ENCODE results near the gene PPP2R3A. TPM values are rescaled to one million over a fixed set of nuclear protein-coding genes. Genes with fewer than 3 reads are reported as not detected.

PPP2R3A gene
- polyA plus RNA-seq, 1 experiment = 26.6 TPM

- H3K27me3 ChIP-seq (ENCODE audit: control insufficient read depth, insufficient read depth, low read length) = no peaks in the 10 kb centered on the region
- ChIA-PET POLR2A (no interaction called here), CTCF (interaction anchor here (0.6 to 9.6 kb wide), 6 partner anchors 9 to 1415 kb away, joined by 4 to 352 read pairs (median 23); partner anchors contain the start of gene EPHB1)
- DNase-seq (ENCODE audit: low read depth, low spot score) = no peak
- no peaks in the 10 kb centered on the region for H3K9me3 ChIP-seq (ENCODE audit: control insufficient read depth, insufficient read depth, low read length)
- no peak overlapping the region for H3K27ac ChIP-seq (ENCODE audit: low read depth, low read length)
- TF ChIP-seq CTCF (IDR thresholded peaks at IDR 0.05; ENCODE audit: low read depth, low read length) = no peak
- H3K4me3 ChIP-seq (ENCODE audit: low read depth, low read length) = no peak overlapping the region
Measured at GRCh38 chr3:136044980-136045745, 79.6 kb downstream of the PPP2R3A start.

- TF ChIP-seq CTCF (IDR thresholded peaks at IDR 0.05; ENCODE audit: low read depth, low read length) = no peak
- ChIA-PET CTCF (interaction anchor here (1.0 to 9.6 kb wide), 2 partner anchors 11 to 128 kb away, joined by 3 to 352 read pairs; no protein-coding TSS in a partner anchor), POLR2A (no interaction called here)
- DNase-seq (ENCODE audit: low read depth, low spot score) = no peak
- no peaks in the 10 kb centered on the region for H3K27me3 ChIP-seq (ENCODE audit: control insufficient read depth, insufficient read depth, low read length)
- no peak overlapping the region for H3K4me3 ChIP-seq (ENCODE audit: low read depth, low read length)
- no peak overlapping the region for H3K27ac ChIP-seq (ENCODE audit: low read depth, low read length)
- no peaks in the 10 kb centered on the region for H3K9me3 ChIP-seq (ENCODE audit: control insufficient read depth, insufficient read depth, low read length)
Measured at GRCh38 chr3:136048068-136048467, 82.5 kb downstream of the PPP2R3A start.

GRCh38 chr3:136050250-136050649, 84.7 kb downstream of the PPP2R3A start:
- H3K27me3 ChIP-seq (ENCODE audit: control insufficient read depth, insufficient read depth, low read length) = no peaks in the 10 kb centered on the region
- ChIA-PET CTCF (interaction anchor here (1.3 to 9.6 kb wide), 2 partner anchors 8 to 130 kb away, joined by 10 to 352 read pairs; no protein-coding TSS in a partner anchor), POLR2A (no interaction called here)
- H3K27ac ChIP-seq (ENCODE audit: low read depth, low read length) = no peak overlapping the region
- TF ChIP-seq CTCF (IDR thresholded peaks at IDR 0.05; ENCODE audit: low read depth, low read length) = no peak
- DNase-seq (ENCODE audit: low read depth, low spot score) = no peak
- H3K4me3 ChIP-seq (ENCODE audit: low read depth, low read length) = no peak overlapping the region
- no peaks in the 10 kb centered on the region for H3K9me3 ChIP-seq (ENCODE audit: control insufficient read depth, insufficient read depth, low read length)

- no peak for TF ChIP-seq CTCF (IDR thresholded peaks at IDR 0.05; ENCODE audit: low read depth, low read length)
- Histone ChIP-seq H3K9me3 (ENCODE audit: control insufficient read depth, insufficient read depth, low read length) (no peaks in the 10 kb centered on the region), H3K27ac (ENCODE audit: low read depth, low read length) (no peak overlapping the region), H3K4me3 (ENCODE audit: low read depth, low read length) (no peak overlapping the region), H3K27me3 (ENCODE audit: control insufficient read depth, insufficient read depth, low read length) (no peaks in the 10 kb centered on the region)
- no peak for DNase-seq (ENCODE audit: low read depth, low spot score)
- CTCF ChIA-PET = interaction anchor here (1.4 to 4.3 kb wide), 2 partner anchors 12 to 137 kb away, joined by 4 to 33 read pairs; no protein-coding TSS in a partner anchor
- POLR2A ChIA-PET = no interaction called here
Measured at GRCh38 chr3:136055491-136055890, 90.0 kb downstream of the PPP2R3A start.

GRCh38 chr3:136067211-136067610, 101.7 kb downstream of the PPP2R3A start:
- TF ChIP-seq CTCF (IDR thresholded peaks at IDR 0.05; ENCODE audit: low read depth, low read length) = no peak
- 0 out of 2 replicates have a peak, but pooled peaks cover 3% of the 10 kb centered on the region for H3K9me3 ChIP-seq (ENCODE audit: control insufficient read depth, insufficient read depth, low read length)
- no peak for DNase-seq (ENCODE audit: low read depth, low spot score)
- ChIA-PET CTCF (no interaction called here), POLR2A (no interaction called here)
- H3K4me3 ChIP-seq (ENCODE audit: low read depth, low read length) = no peak overlapping the region
- no peaks in the 10 kb centered on the region for H3K27me3 ChIP-seq (ENCODE audit: control insufficient read depth, insufficient read depth, low read length)
- no peak overlapping the region for H3K27ac ChIP-seq (ENCODE audit: low read depth, low read length)
